Liver (tissue), 9 donors: ENCODE results near the gene POU4F1. TPM values are rescaled to one million over a fixed set of nuclear protein-coding genes. Genes with fewer than 3 reads are reported as not detected.

Experiments
- DNase-seq: peaks from one replicate; pipeline ENCODE4 v3.0.0-alpha.2; 2017; ENCODE audit warnings: low spot score
- H3K27ac ChIP-seq, 2 donors: one replicate each; pipeline ENCODE4 v1.7.0; 2013; ENCODE audit warnings: inconsistent platforms in 2 of 2, low read length in 2 of 2, control low read depth in 1 of 2, low read depth in 1 of 2, mild to moderate bottlenecking in 1 of 2
- H3K27me3 ChIP-seq, 4 donors: one replicate each; pipeline versions ENCODE4 v1.6.1 to v1.7.0; 2013; ENCODE audit warnings: low read length in 3 of 4, inconsistent platforms in 1 of 4, mild to moderate bottlenecking in 1 of 4, moderate library complexity in 1 of 4; ENCODE audit not compliant: control insufficient read depth in 4 of 4, insufficient read depth in 4 of 4
- H3K36me3 ChIP-seq, 4 donors: one replicate each; pipeline versions ENCODE4 v1.6.1 to v1.7.0; 2013; ENCODE audit warnings: low read length in 3 of 4, mild to moderate bottlenecking in 3 of 4, low read depth in 1 of 4, moderate library complexity in 1 of 4; ENCODE audit not compliant: control insufficient read depth in 4 of 4, insufficient read depth in 3 of 4
- H3K4me1 ChIP-seq, 4 donors: one replicate each; pipeline versions ENCODE4 v1.6.1 to v1.7.0; 2013; ENCODE audit warnings: low read length in 3 of 4, mild to moderate bottlenecking in 3 of 4, moderate library complexity in 1 of 4; ENCODE audit not compliant: control insufficient read depth in 4 of 4, insufficient read depth in 4 of 4
- H3K4me3 ChIP-seq, 3 donors: one replicate each; pipeline versions ENCODE4 v1.6.1 to v1.7.0; 2013; ENCODE audit warnings: low read length in 3 of 3, control low read depth in 1 of 3, low read depth in 1 of 3, mild to moderate bottlenecking in 1 of 3
- H3K9ac ChIP-seq, 2 donors: one replicate each; pipeline ENCODE4 v1.7.0; 2013; ENCODE audit warnings: low read length in 2 of 2, mild to moderate bottlenecking in 2 of 2, moderate library complexity in 2 of 2, control low read depth in 1 of 2, low read depth in 1 of 2
- H3K9me3 ChIP-seq, 4 donors: one replicate each; pipeline versions ENCODE4 v1.6.1 to v1.7.0; 2013; ENCODE audit warnings: low read length in 3 of 4; ENCODE audit not compliant: control insufficient read depth in 4 of 4
- ATF3 ChIP-seq: IDR thresholded peaks from 2 replicates; pipeline ENCODE4 v1.6.1; 2016; ENCODE audit warnings: antibody characterized with exemption
- CTCF ChIP-seq: fragments of 150-350 bp; IDR thresholded peaks from 2 replicates; pipeline ENCODE4 v1.5.1; 2017; ENCODE audit warnings: improper control_type of control experiment, low read depth, low read length; ENCODE audit not compliant: missing input control
- EGR1 ChIP-seq, 2 donors: IDR thresholded peaks; 2 replicates each; pipeline ENCODE4 v1.6.1; 2016 to 2018; ENCODE audit warnings: antibody characterized with exemption in 2 of 2, low read depth in 2 of 2
- FOXA1 ChIP-seq: IDR thresholded peaks from 2 replicates; pipeline ENCODE4 v1.6.1; 2016; ENCODE audit warnings: antibody characterized with exemption
- FOXA2 ChIP-seq: IDR thresholded peaks from 2 replicates; pipeline ENCODE4 v1.6.1; 2016; ENCODE audit warnings: antibody characterized with exemption
- GABPA ChIP-seq, 2 donors: IDR thresholded peaks in 1 of 2; conservative IDR thresholded peaks in 1 of 2; 2 replicates each; pipeline ENCODE4 v1.6.1; 2016; ENCODE audit warnings: antibody characterized with exemption in 2 of 2, mild to moderate bottlenecking in 1 of 2, moderate library complexity in 1 of 2
- HNF4A ChIP-seq, 2 donors: conservative IDR thresholded peaks; 2 replicates each; pipeline ENCODE4 v1.6.1; 2016; ENCODE audit warnings: antibody characterized with exemption in 2 of 2, mild to moderate bottlenecking in 2 of 2
- HNF4G ChIP-seq: IDR thresholded peaks from 2 replicates; pipeline ENCODE4 v1.6.1; 2016; ENCODE audit warnings: antibody characterized with exemption
- JUND ChIP-seq, 2 donors: IDR thresholded peaks; 2 replicates each; pipeline ENCODE4 v1.6.1; 2016; ENCODE audit warnings: antibody characterized with exemption in 2 of 2
- MAX ChIP-seq: IDR thresholded peaks from 2 replicates; pipeline ENCODE4 v1.6.1; 2016; ENCODE audit warnings: antibody characterized with exemption
- NR2F2 ChIP-seq: IDR thresholded peaks from 2 replicates; pipeline ENCODE4 v1.6.1; 2016; ENCODE audit warnings: antibody characterized with exemption
- RAD21 ChIP-seq, 2 donors: IDR thresholded peaks; 2 replicates each; pipeline ENCODE4 v1.6.1; 2016; ENCODE audit warnings: antibody characterized with exemption in 2 of 2, mild to moderate bottlenecking in 2 of 2
- REST ChIP-seq: IDR thresholded peaks from 2 replicates; pipeline ENCODE4 v1.6.1; 2016; ENCODE audit warnings: antibody characterized with exemption, mild to moderate bottlenecking
- RXRA ChIP-seq, 2 donors: IDR thresholded peaks; 2 replicates each; pipeline ENCODE4 v1.6.1; 2017 to 2018; ENCODE audit warnings: antibody characterized with exemption in 2 of 2, mild to moderate bottlenecking in 1 of 2
- SP1 ChIP-seq: IDR thresholded peaks from 2 replicates; pipeline ENCODE4 v1.6.1; 2018; ENCODE audit warnings: antibody characterized with exemption, mild to moderate bottlenecking
- TAF1 ChIP-seq: conservative IDR thresholded peaks from 2 replicates; pipeline ENCODE4 v1.6.1; 2016; ENCODE audit warnings: antibody characterized with exemption, mild to moderate bottlenecking
- YY1 ChIP-seq: IDR thresholded peaks from 2 replicates; pipeline ENCODE4 v1.6.1; 2016; ENCODE audit warnings: antibody characterized with exemption, mild to moderate bottlenecking
- ZBTB33 ChIP-seq: IDR thresholded peaks from 2 replicates; pipeline ENCODE4 v1.6.1; 2016; ENCODE audit warnings: antibody characterized with exemption
- WGBS: extraction: QIAGEN DNeasy Blood & Tissue Kit; methylation state at CpG from one replicate; pipeline ENCODE4 v1.1.7; 2013; 5-methylcytosine and 5-hydroxymethylcytosine counted together
- polyA plus RNA-seq, 2 donors: library from polyadenylated mRNA; stranded (reverse) in 1 of 2; unstranded in 1 of 2; fragments of 200-250 nt in 1 of 2; fragments of >200 nt in 1 of 2; fragmentation: Nextera tagmentation in 1 of 2; extraction: Ambion mirVana in 1 of 2; gene quantifications; one replicate each; pipeline versions ENCODE4 v1.2.1 to v1.2.3, GENCODE V29; 2013 to 2015
- total RNA-seq, 2 donors: library from RNA; depleted of rRNA; stranded (reverse); fragments of >200 nt; gene quantifications; one replicate each; pipeline ENCODE4 v1.2.3, GENCODE V29; 2014
- donor health status: healthy.
- donor health status: healthy.
- donor health status: healthy.
- donor health status: healthy.
- donor health status: healthy.

Gene POU4F1
- total and polyA plus RNA-seq, 4 donors: 0.01 to 0.05 TPM; not detected in 2

- Histone ChIP-seq H3K9me3 (no peaks in the 10 kb centered on the region), H3K36me3 (no peaks in the 10 kb centered on the region), H3K9ac (no peak overlapping the region), H3K27ac (no peak overlapping the region), H3K4me1 (no peaks in the 10 kb centered on the region), H3K4me3 (no peak overlapping the region), H3K27me3 (peaks cover 0 to 5% (median 0%) of the 10 kb centered on the region in 4 donors)
- WGBS: 39% methylated on average over 5 of the region's 5 CpGs
- no peak for TF ChIP-seq YY1
- TF ChIP-seq CTCF: no peak
- TF ChIP-seq HNF4A (conservative IDR thresholded peaks at IDR 0.05): no peak
- TF ChIP-seq ATF3: no peak
- TF ChIP-seq EGR1 (IDR thresholded peaks at IDR 0.05; ENCODE audit: low read depth in 2 of 2): no peak
- TF ChIP-seq FOXA1: no peak
- no peak for TF ChIP-seq RAD21 (IDR thresholded peaks at IDR 0.05)
- no peak for TF ChIP-seq NR2F2
- no peak for TF ChIP-seq JUND (IDR thresholded peaks at IDR 0.05)
- TF ChIP-seq MAX: no peak
- TF ChIP-seq FOXA2: no peak
- TF ChIP-seq ZBTB33: no peak
- no peak for TF ChIP-seq SP1
- TF ChIP-seq RXRA (IDR thresholded peaks at IDR 0.05): no peak
- no peak for TF ChIP-seq HNF4G
- no peak for TF ChIP-seq GABPA (IDR thresholded peaks at IDR 0.05 in 1 of 2, conservative IDR thresholded peaks at IDR 0.05 in 1 of 2)
- TF ChIP-seq TAF1: no peak
- no peak for TF ChIP-seq REST
- no peak for DNase-seq
These were observed 41.0 kb downstream of the POU4F1 start for GRCh38 chr13:78562237-78562889.

Other genes with a start within 250 kb of the POU4F1 start
- 1 to 10 TPM; 4.1 to 8.9 TPM for gene OBI1, start 55.6 kb upstream of the POU4F1 start, total RNA-seq
- gene OBI1, start 55.6 kb upstream of the POU4F1 start, polyA plus RNA-seq: 1 to 10 TPM; 1.7 to 2.0 TPM